Hematopoietic multipotent progenitor cell treated with erythropoietin and hydrocortisone succinate and interleukin-3 and kit ligand, for 8 days (in vitro differentiated cells): ENCODE results near the gene PMM1.
"Not testable (repeated sequence)": the region's sequence is repeated elsewhere in the genome, so short reads cannot be mapped to it uniquely, and the experiment has no call there.

ENCODE experiments used
- DNase-seq: peaks from one replicate; pipeline ENCODE4 v3.0.0-alpha.2; 2015

Gene PMM1

GRCh38 chr22:41596776-41597634 is 7.4 kb upstream of the PMM1 start:
- peak; percentile 65 for DNase-seq

- no peak for DNase-seq
Observed at GRCh38 chr22:41595703-41596102, 6.1 kb upstream of the PMM1 start.

- DNase-seq, result not testable (repeated sequence)
Observed at GRCh38 chr22:41593336-41593960, 3.8 kb upstream of the PMM1 start.

GRCh38 chr22:41587347-41587723 is 2.3 kb downstream of the PMM1 start:
- no peak for DNase-seq

GRCh38 chr22:41585898-41586297 is 3.7 kb downstream of the PMM1 start:
- no peak for DNase-seq

GRCh38 chr22:41584881-41585280 is 4.8 kb downstream of the PMM1 start:
- no peak for DNase-seq

GRCh38 chr22:41582694-41583093 is 6.9 kb downstream of the PMM1 start:
- no peak for DNase-seq

- DNase-seq, result no peak
Observed at GRCh38 chr22:41579997-41580355, 9.7 kb downstream of the PMM1 start.

GRCh38 chr22:41579297-41579996 is 10.2 kb downstream of the PMM1 start:
- no peak for DNase-seq

- DNase-seq, result no peak
Observed at GRCh38 chr22:41578818-41579217, 10.8 kb downstream of the PMM1 start.

GRCh38 chr22:41578114-41578513 is 11.5 kb downstream of the PMM1 start:
- no peak for DNase-seq

GRCh38 chr22:41576877-41577276 is 12.8 kb downstream of the PMM1 start:
- DNase-seq, result peak; percentile 78

GRCh38 chr22:41575533-41575932 is 14.1 kb downstream of the PMM1 start:
- no peak for DNase-seq

GRCh38 chr22:41574847-41575381 is 14.7 kb downstream of the PMM1 start:
- DNase-seq, result peak; percentile 37

GRCh38 chr22:41573677-41574076 is 16.0 kb downstream of the PMM1 start:
- no peak for DNase-seq

GRCh38 chr22:41572305-41572704 is 17.3 kb downstream of the PMM1 start:
- not testable (repeated sequence) for DNase-seq

GRCh38 chr22:41571786-41572185 is 17.9 kb downstream of the PMM1 start:
- DNase-seq, result no peak

GRCh38 chr22:41570221-41570620 is 19.4 kb downstream of the PMM1 start:
- no peak for DNase-seq

- no peak for DNase-seq
Observed at GRCh38 chr22:41568811-41569210, 20.8 kb downstream of the PMM1 start.

- DNase-seq, result no peak
Observed at GRCh38 chr22:41567512-41567768, 22.2 kb downstream of the PMM1 start.

GRCh38 chr22:41565403-41566054 is 24.1 kb downstream of the PMM1 start:
- peak; percentile 89 for DNase-seq

- no peak for DNase-seq
Observed at GRCh38 chr22:41564563-41564962, 25.1 kb downstream of the PMM1 start.

GRCh38 chr22:41563051-41563711 is 26.5 kb downstream of the PMM1 start:
- no peak for DNase-seq
